Muscle of arm (tissue), 12 donors: ENCODE measurements around the gene CASP12. TPM values are rescaled to one million over a fixed set of nuclear protein-coding genes. Genes with fewer than 3 reads are reported as not detected.

Experiments used
- DNase-seq: peaks from one replicate; pipeline ENCODE4 v3.0.0-alpha.2; 2013
- polyA plus RNA-seq, 12 donors: library from polyadenylated mRNA; unstranded; fragments of 120-200 nt; gene quantifications; one replicate each; pipeline ENCODE4 v1.2.1, GENCODE V29; 2013; ENCODE audit not compliant: insufficient read length in 12 of 12

Gene CASP12
- polyA plus RNA-seq, 12 donors, result 0.13 to 0.95 (median 0.31) TPM; not detected in 3

GRCh38 chr11:104837969-104838639 is 60.2 kb downstream of the CASP12 start:
- no peak for DNase-seq

- peak; percentile 43 for DNase-seq
These were observed 61.6 kb downstream of the CASP12 start for GRCh38 chr11:104836691-104837090.

Other genes starting within 250 kb of the CASP12 start
- gene CASP4, start 70.1 kb upstream of the CASP12 start, polyA plus RNA-seq, result 10 to 100 TPM in 11 of 12 donors, not detected in 1; 21.7 to 78.6 (median 29.1) TPM
- gene CASP5, start 124.7 kb upstream of the CASP12 start, polyA plus RNA-seq, result under 1 TPM in 5 of 12 donors, not detected in 7; 0.24 to 0.81 (median 0.32) TPM
- 10 to 100 TPM in 4 of 12 donors, 1 to 10 TPM in 6, not detected in 2; 6.7 to 35.4 (median 8.3) TPM for gene CASP1, start 136.7 kb upstream of the CASP12 start, polyA plus RNA-seq
- 10 to 100 TPM in 6 of 12 donors, 1 to 10 TPM in 4, not detected in 2; 6.0 to 27.3 (median 11.6) TPM for gene CARD16, start 146.9 kb upstream of the CASP12 start, polyA plus RNA-seq
- gene CARD18, start 241.3 kb upstream of the CASP12 start, polyA plus RNA-seq, result under 1 TPM in 1 of 12 donors, not detected in 11; 0.37 TPM